Dendritic cell treated with granulocyte-macrophage colony-stimulating factor and Interleukin-4, amounts not matched to agents 40 ng/mL and 50 ng/mL, for 4 days (primary cell): Measurements from ENCODE around the gene FOXR1.

ENCODE experiments used
- H3K27ac Mint-ChIP-seq: one replicate; pipeline ENCODE4 v1.8.0; 2022; ENCODE audit warnings: mild to moderate bottlenecking, mixed read lengths
- H3K27me3 Mint-ChIP-seq: one replicate; pipeline ENCODE4 v1.8.0; 2022; ENCODE audit warnings: mild to moderate bottlenecking, mixed read lengths
- H3K36me3 Mint-ChIP-seq: one replicate; pipeline ENCODE4 v1.8.0; 2022; ENCODE audit warnings: low read depth, mixed read lengths
- H3K4me1 Mint-ChIP-seq: one replicate; pipeline ENCODE4 v1.8.0; 2022; ENCODE audit warnings: low read depth, mixed read lengths
- H3K4me3 Mint-ChIP-seq: one replicate; pipeline ENCODE4 v1.8.0; 2022; ENCODE audit warnings: mild to moderate bottlenecking, moderate library complexity, mixed read lengths
- H3K9me3 Mint-ChIP-seq: one replicate; pipeline ENCODE4 v1.8.0; 2022; ENCODE audit warnings: mixed read lengths
- intact Hi-C: fragments of 100-400 bp; cut with micrococcal nuclease; formaldehyde crosslinking; loops from one replicate; pipeline ENCODE4 v1.15.0; 2022

The FOXR1 gene

GRCh38 chr11:119019996-119020395, 48.4 kb downstream of the FOXR1 start:
- peaks cover 93% of the 10 kb centered on the region for H3K36me3 Mint-ChIP-seq
- no peaks in the 10 kb centered on the region for H3K27me3 Mint-ChIP-seq
- intact Hi-C loops = loop anchor here (2.0 kb wide), 1 partner anchor 83 kb away; no protein-coding TSS in a partner anchor
- peaks cover 36% of the 10 kb centered on the region for H3K4me1 Mint-ChIP-seq
- H3K27ac Mint-ChIP-seq = peak overlapping the region; percentile 99
- no peaks in the 10 kb centered on the region for H3K9me3 Mint-ChIP-seq
- peak overlapping the region; percentile 98 for H3K4me3 Mint-ChIP-seq

GRCh38 chr11:119021631-119022030, 50.1 kb downstream of the FOXR1 start:
- H3K4me3 Mint-ChIP-seq = no peak overlapping the region

GRCh38 chr11:119023741-119024140, 52.2 kb downstream of the FOXR1 start:
- H3K4me1 Mint-ChIP-seq = peaks cover 39% of the 10 kb centered on the region

More at GRCh38 chr11:119021631-119022030, 50.1 kb downstream of the FOXR1 start:
- peak overlapping the region; percentile 3 for H3K27ac Mint-ChIP-seq
- peaks cover 21% of the 10 kb centered on the region for H3K4me1 Mint-ChIP-seq
- intact Hi-C loops = no loop called here
- H3K27me3 Mint-ChIP-seq = no peaks in the 10 kb centered on the region
- no peaks in the 10 kb centered on the region for H3K9me3 Mint-ChIP-seq
- peaks cover 93% of the 10 kb centered on the region for H3K36me3 Mint-ChIP-seq

GRCh38 chr11:119024430-119025098, 53.0 kb downstream of the FOXR1 start:
- H3K4me1 Mint-ChIP-seq = peaks cover 48% of the 10 kb centered on the region
- no peaks in the 10 kb centered on the region for H3K9me3 Mint-ChIP-seq
- H3K4me3 Mint-ChIP-seq = no peak overlapping the region
- H3K36me3 Mint-ChIP-seq = peaks cover 95% of the 10 kb centered on the region
- no peaks in the 10 kb centered on the region for H3K27me3 Mint-ChIP-seq
- intact Hi-C loops = no loop called here
- H3K27ac Mint-ChIP-seq = peak overlapping the region; percentile 16

More at GRCh38 chr11:119023741-119024140, 52.2 kb downstream of the FOXR1 start:
- Mint-ChIP-seq H3K9me3 (no peaks in the 10 kb centered on the region), H3K4me3 (no peak overlapping the region), H3K27ac (no peak overlapping the region), H3K27me3 (no peaks in the 10 kb centered on the region), H3K36me3 (peaks cover 96% of the 10 kb centered on the region)
- intact Hi-C loops = no loop called here

GRCh38 chr11:119025099-119025473, 53.5 kb downstream of the FOXR1 start:
- no peak overlapping the region for H3K4me3 Mint-ChIP-seq
- intact Hi-C loops = no loop called here
- H3K9me3 Mint-ChIP-seq = no peaks in the 10 kb centered on the region
- H3K36me3 Mint-ChIP-seq = peaks cover 91% of the 10 kb centered on the region
- no peaks in the 10 kb centered on the region for H3K27me3 Mint-ChIP-seq
- H3K4me1 Mint-ChIP-seq = peaks cover 50% of the 10 kb centered on the region
- H3K27ac Mint-ChIP-seq = no peak overlapping the region

GRCh38 chr11:119025541-119025940, 54.0 kb downstream of the FOXR1 start:
- Mint-ChIP-seq H3K27ac (no peak overlapping the region), H3K4me3 (no peak overlapping the region), H3K27me3 (no peaks in the 10 kb centered on the region), H3K9me3 (no peaks in the 10 kb centered on the region), H3K36me3 (peaks cover 90% of the 10 kb centered on the region), H3K4me1 (peaks cover 46% of the 10 kb centered on the region)
- intact Hi-C loops = no loop called here

GRCh38 chr11:119025978-119026766, 54.6 kb downstream of the FOXR1 start:
- Mint-ChIP-seq H3K9me3 (no peaks in the 10 kb centered on the region), H3K36me3 (peaks cover 88% of the 10 kb centered on the region), H3K27me3 (no peaks in the 10 kb centered on the region), H3K4me3 (no peak overlapping the region), H3K4me1 (peaks cover 45% of the 10 kb centered on the region), H3K27ac (no peak overlapping the region)
- intact Hi-C loops = no loop called here

- H3K9me3 Mint-ChIP-seq = no peaks in the 10 kb centered on the region
- intact Hi-C loops = no loop called here
- H3K4me1 Mint-ChIP-seq = peaks cover 45% of the 10 kb centered on the region
- no peak overlapping the region for H3K4me3 Mint-ChIP-seq
- H3K27me3 Mint-ChIP-seq = no peaks in the 10 kb centered on the region
- peaks cover 81% of the 10 kb centered on the region for H3K36me3 Mint-ChIP-seq
- peak overlapping the region; percentile 90 for H3K27ac Mint-ChIP-seq
Observed at GRCh38 chr11:119026970-119027369, 55.4 kb downstream of the FOXR1 start.

- Mint-ChIP-seq H3K36me3 (peaks cover 73% of the 10 kb centered on the region), H3K4me3 (no peak overlapping the region), H3K27ac (peak overlapping the region; percentile 90), H3K27me3 (no peaks in the 10 kb centered on the region), H3K4me1 (peaks cover 41% of the 10 kb centered on the region), H3K9me3 (no peaks in the 10 kb centered on the region)
- intact Hi-C loops = no loop called here
Observed at GRCh38 chr11:119027561-119028345, 56.2 kb downstream of the FOXR1 start.

GRCh38 chr11:119028346-119029068, 56.9 kb downstream of the FOXR1 start:
- H3K4me3 Mint-ChIP-seq = peak overlapping the region; percentile 86

GRCh38 chr11:119029069-119029339, 57.4 kb downstream of the FOXR1 start:
- Mint-ChIP-seq H3K4me3 (peak overlapping the region; percentile 86), H3K27me3 (peaks cover 2% of the 10 kb centered on the region), H3K9me3 (no peaks in the 10 kb centered on the region), H3K27ac (peak overlapping the region; percentile 90), H3K4me1 (peaks cover 34% of the 10 kb centered on the region), H3K36me3 (peaks cover 60% of the 10 kb centered on the region)
- intact Hi-C loops = no loop called here

More at GRCh38 chr11:119028346-119029068, 56.9 kb downstream of the FOXR1 start:
- Mint-ChIP-seq H3K27me3 (no peaks in the 10 kb centered on the region), H3K36me3 (peaks cover 65% of the 10 kb centered on the region), H3K27ac (peak overlapping the region; percentile 90), H3K4me1 (peaks cover 37% of the 10 kb centered on the region), H3K9me3 (no peaks in the 10 kb centered on the region)
- intact Hi-C loops = no loop called here

GRCh38 chr11:119029340-119030028, 57.9 kb downstream of the FOXR1 start:
- Mint-ChIP-seq H3K27me3 (peaks cover 2% of the 10 kb centered on the region), H3K4me1 (peaks cover 34% of the 10 kb centered on the region), H3K4me3 (peak overlapping the region; percentile 86), H3K9me3 (no peaks in the 10 kb centered on the region), H3K36me3 (peaks cover 55% of the 10 kb centered on the region), H3K27ac (peak overlapping the region; percentile 90)
- intact Hi-C loops = loop anchor here (1.0 kb wide), 2 partner anchors 11 to 31 kb away; partner anchors contain the start of genes CENATAC, RPS25 and TRAPPC4

GRCh38 chr11:119030029-119030328, 58.4 kb downstream of the FOXR1 start:
- H3K27me3 Mint-ChIP-seq = peaks cover 2% of the 10 kb centered on the region
- H3K4me1 Mint-ChIP-seq = peaks cover 34% of the 10 kb centered on the region
- H3K36me3 Mint-ChIP-seq = peaks cover 50% of the 10 kb centered on the region
- peak overlapping the region; percentile 86 for H3K4me3 Mint-ChIP-seq
- intact Hi-C loops = loop anchor here (1.0 kb wide), 2 partner anchors 12 to 32 kb away; partner anchors contain the start of genes CENATAC, RPS25 and TRAPPC4
- H3K27ac Mint-ChIP-seq = peak overlapping the region; percentile 90
- H3K9me3 Mint-ChIP-seq = no peaks in the 10 kb centered on the region
